DND-41 (cell line): ENCODE data around the gene PRR36.

ENCODE experiments used
- CTCF ChIP-seq: IDR thresholded peaks from 2 replicates; pipeline ENCODE4 v1.5.1; 2012; ENCODE audit warnings: borderline replicate concordance, low read length, moderate library complexity, mild to moderate bottlenecking; ENCODE audit not compliant: poor library complexity, severe bottlenecking; ENCODE audit errors: extremely low read depth
- EZH2 ChIP-seq: IDR thresholded peaks from 3 replicates; pipeline ENCODE4 v1.6.1; 2012; ENCODE audit warnings: borderline replicate concordance, low read depth, mild to moderate bottlenecking, moderate library complexity, low read length, inconsistent platforms; ENCODE audit not compliant: severe bottlenecking

- TF ChIP-seq CTCF (no peak), EZH2 (no peak)
Observed at GRCh38 chr19:7840629-7841028, 33.6 kb downstream of the PRR36 start.
